K562 (cell line): ENCODE measurements around the gene GAB1. TPM values are rescaled to one million over a fixed set of nuclear protein-coding genes. Genes with fewer than 3 reads are reported as not detected.

ENCODE experiments used
- ATAC-seq: fragments of 200-7000 bp; cut with Tn5 transposase; 3 replicates; pipeline ENCODE4 v1.9.1; 2020; ENCODE audit warnings: moderate library complexity
- BruUV-seq: library from RNA; stranded (reverse); fragments of 400-500 nt; replicated peaks from 2 replicates; lab custom pipeline; 2021; lab: Mats Ljungman, UMichigan
- CTCF ChIA-PET: fragments of 300-600 bp; formaldehyde crosslinking; extraction: SDS; loops from one replicate; lab custom pipeline; 2021; ENCODE audit warnings: low intra/inter-chr PET ratio; lab: Yijun Ruan, JAX
- POLR2A ChIA-PET: fragments of 300-600, 350-650 bp; sonication (Branson Sonifier 250); formaldehyde crosslinking; extraction: SDS; loops from one replicate; lab custom pipeline; 2021; ENCODE audit warnings: antibody characterized with exemption, inconsistent platforms; lab: Yijun Ruan, JAX
- DNase-seq, 4 experiments: peaks; one replicate each; pipeline versions ENCODE4 v3.0.0 to v3.0.0-alpha.2; 2011 to 2018; ENCODE audit warnings: low spot score in 3 of 4, mixed read lengths in 3 of 4; ENCODE audit errors: extremely low read depth in 1 of 4
- FAIRE-seq: peaks from 2 replicates; lab custom pipeline; 2011; peaks lifted over from hg19 to GRCh38; lab: Jason Lieb, UNC
- H2AFZ ChIP-seq: 2 replicates; pipeline ENCODE4 v1.6.0; 2011; ENCODE audit warnings: low read depth, low read length, control low read depth, inconsistent platforms
- H3K27ac ChIP-seq: fragments of 200-600 bp; 3 replicates; pipeline ENCODE4 v1.8.0; 2011; ENCODE audit warnings: low read depth, mild to moderate bottlenecking, control low read depth, inconsistent platforms, low read length, moderate library complexity, mixed read lengths; ENCODE audit errors: extremely low read depth
- H3K27me3 ChIP-seq, 2 experiments: fragments of 300-600 bp in 1 of 2; 2 replicates in 1 of 2; 3 replicates in 1 of 2; pipeline versions ENCODE4 v1.6.0 to v1.8.0; 2011; ENCODE audit warnings: inconsistent platforms in 2 of 2, low read length in 2 of 2, mild to moderate bottlenecking in 1 of 2, mixed read lengths in 1 of 2, moderate library complexity in 1 of 2; ENCODE audit not compliant: control insufficient read depth in 2 of 2, insufficient read depth in 2 of 2
- H3K36me3 ChIP-seq: fragments of 300-600 bp; 3 replicates; pipeline ENCODE4 v1.8.0; 2011; ENCODE audit warnings: mild to moderate bottlenecking, low read length, inconsistent platforms; ENCODE audit not compliant: control insufficient read depth, insufficient read depth
- H3K4me1 ChIP-seq, 2 experiments: fragments of 200-600 bp in 1 of 2; replicated peaks in 1 of 2; 2 replicates in 1 of 2; 3 replicates in 1 of 2; pipeline versions ENCODE4 v1.5.1 to v1.8.0; 2011; ENCODE audit warnings: inconsistent platforms in 2 of 2, low read length in 2 of 2, mild to moderate bottlenecking in 1 of 2, mixed read lengths in 1 of 2, moderate library complexity in 1 of 2; ENCODE audit not compliant: control insufficient read depth in 2 of 2, insufficient read depth in 2 of 2
- H3K4me2 ChIP-seq: 2 replicates; pipeline ENCODE4 v1.6.1; 2011; ENCODE audit warnings: low read length, control low read depth, inconsistent platforms, mixed read lengths; ENCODE audit not compliant: insufficient read depth
- H3K4me3 ChIP-seq: fragments of 200-600 bp; sonication (generic), shearing (Covaris generic); 2 replicates; pipeline ENCODE4 v1.5.1; 2016; ENCODE audit warnings: control low read depth, inconsistent platforms
- H3K79me2 ChIP-seq: fragments of 200-600 bp; 3 replicates; pipeline ENCODE4 v1.8.0; 2011; ENCODE audit warnings: low read length, inconsistent platforms; ENCODE audit not compliant: control insufficient read depth, insufficient read depth
- H3K9ac ChIP-seq, 2 experiments: 2 replicates each; pipeline versions ENCODE4 v1.6.0 to v1.6.1; 2011; ENCODE audit warnings: low read depth in 2 of 2, low read length in 2 of 2, control low read depth in 1 of 2, inconsistent platforms in 1 of 2, mild to moderate bottlenecking in 1 of 2, mixed read lengths in 1 of 2; ENCODE audit not compliant: insufficient read depth in 1 of 2
- H3K9me1 ChIP-seq: one replicate; pipeline ENCODE4 v1.6.0; 2011; ENCODE audit warnings: inconsistent platforms, mild to moderate bottlenecking, low read length, moderate library complexity; ENCODE audit not compliant: control insufficient read depth, insufficient read depth
- H3K9me3 ChIP-seq: replicated peaks from 2 replicates; pipeline ENCODE4 v1.5.1; 2011; ENCODE audit warnings: low read depth, low read length, inconsistent platforms; ENCODE audit not compliant: control insufficient read depth, insufficient read depth
- H4K20me1 ChIP-seq: replicated peaks from 2 replicates; pipeline ENCODE4 v1.6.1; 2011; ENCODE audit warnings: low read length, inconsistent platforms, mixed read lengths; ENCODE audit not compliant: control insufficient read depth, insufficient read depth
- CHD4 ChIP-seq: fragments of 200-600 bp; sonication (generic); IDR thresholded peaks from 3 replicates; pipeline ENCODE4 v1.6.1; 2012; ENCODE audit warnings: low read depth, mild to moderate bottlenecking, mixed read lengths, low read length, inconsistent platforms; ENCODE audit not compliant: insufficient read depth, insufficient replicate concordance, poor library complexity, severe bottlenecking
- CSDE1 ChIP-seq, 2 experiments: fragments of 450-650 bp; IDR thresholded peaks; 2 replicates each; pipeline ENCODE4 v1.6.1; 2016; ENCODE audit warnings: mild to moderate bottlenecking in 1 of 2
- PCBP1 ChIP-seq: fragments of 200-400 bp; formaldehyde crosslinking; IDR thresholded peaks from 2 replicates; pipeline ENCODE4 v1.6.1; 2018; ENCODE audit warnings: mild to moderate bottlenecking, low read depth, low read length; ENCODE audit not compliant: poor library complexity, severe bottlenecking
- POLR3A ChIP-seq: IDR thresholded peaks from 2 replicates; pipeline ENCODE4 v1.6.1; 2011; ENCODE audit warnings: borderline replicate concordance, mild to moderate bottlenecking, moderate library complexity; ENCODE audit not compliant: insufficient read length, insufficient read depth; ENCODE audit errors: extremely low read depth
- RAD21 ChIP-seq, 2 experiments: fragments of 250-450 bp in 1 of 2; fragments of 450-650 bp in 1 of 2; sonication (Bioruptor Pico) in 1 of 2; formaldehyde crosslinking in 1 of 2; IDR thresholded peaks in 1 of 2; conservative IDR thresholded peaks in 1 of 2; 2 replicates each; pipeline versions ENCODE4 v1.4.0 to v1.8.0; 2020 to 2022; ENCODE audit warnings: mild to moderate bottlenecking in 2 of 2, moderate library complexity in 1 of 2
- ZNF77 ChIP-seq: fragments of 250-450 bp; sonication (Bioruptor Pico); IDR thresholded peaks from 2 replicates; pipeline ENCODE4 v1.5.0; 2020
- WGBS: fragments of 100-300 bp; shearing (Covaris generic); methylation state at CpG from one replicate; pipeline ENCODE4 v1.1.6; 2016; ENCODE audit warnings: low coverage, mixed read lengths; ENCODE audit not compliant: insufficient coverage; ENCODE audit errors: missing lambda C conversion rate; 5-methylcytosine and 5-hydroxymethylcytosine counted together
- in situ Hi-C: fragments of 300-500 bp; cut with MboI; formaldehyde crosslinking; loops from 4 replicates; pipeline ENCODE4 v1.15.0; 2018; ENCODE audit warnings: inconsistent platforms, mixed read lengths
- intact Hi-C: fragments of 100-400 bp; cut with micrococcal nuclease; formaldehyde crosslinking; loops from 2 replicates; pipeline ENCODE4 v1.14.2; 2022
- polyA plus RNA-seq, 8 experiments: library from polyadenylated mRNA; depleted of rRNA in 4 of 8; stranded (reverse) in 5 of 8; unstranded in 3 of 8; fragments of >200 nt; fragmentation: Nextera tagmentation in 2 of 8; fragmentation: Illumina TruSeq in 1 of 8; extraction: Ambion mirVana in 2 of 8; extraction: Trizol in 1 of 8; gene quantifications; 2 replicates each; pipeline versions ENCODE4 v1.2.1 to v1.2.3, GENCODE V29; 2011 to 2014; ENCODE audit warnings: inconsistent platforms in 1 of 8, missing spikeins in 1 of 8
- total RNA-seq, 7 experiments: library from RNA; depleted of rRNA in 6 of 7; stranded (reverse); fragments of >200 nt in 6 of 7; fragmentation: Illumina TruSeq in 2 of 7; extraction: Trizol in 2 of 7; gene quantifications; 2 replicates each; pipeline versions ENCODE4 v1.2.1 to v1.2.3, GENCODE V29; 2011 to 2021; ENCODE audit warnings: low replicate concordance in 1 of 7
- TF ChIP-seq, protein P1 (sequence below), 2 experiments: fragments of 450-650 bp in 1 of 2; IDR thresholded peaks; 2 replicates each; pipeline ENCODE4 v1.6.1; 2011 to 2017; ENCODE audit warnings: low read depth in 2 of 2, antibody characterized with exemption in 1 of 2, borderline replicate concordance in 1 of 2, low read length in 1 of 2, mild to moderate bottlenecking in 1 of 2, mixed read lengths in 1 of 2; ENCODE audit not compliant: control insufficient read depth in 1 of 2
- TF ChIP-seq, protein P2 (sequence below): sonication (generic); formaldehyde crosslinking; IDR thresholded peaks from 2 replicates; pipeline ENCODE4 v1.8.1; 2022; ENCODE audit warnings: missing genetic modification reagents
- TF ChIP-seq, protein P3 (sequence below): fragments of 250-450 bp; sonication (Bioruptor Pico); IDR thresholded peaks from 2 replicates; pipeline ENCODE4 v1.5.1; 2021; ENCODE audit warnings: mild to moderate bottlenecking

GAB1 gene
- total and polyA plus RNA-seq, 9 of the 15 experiments (the other 6 are each of a cell fraction or from before 2014, with no cell fraction given), result 1.3 to 14.6 (median 7.5) TPM

DNA sequence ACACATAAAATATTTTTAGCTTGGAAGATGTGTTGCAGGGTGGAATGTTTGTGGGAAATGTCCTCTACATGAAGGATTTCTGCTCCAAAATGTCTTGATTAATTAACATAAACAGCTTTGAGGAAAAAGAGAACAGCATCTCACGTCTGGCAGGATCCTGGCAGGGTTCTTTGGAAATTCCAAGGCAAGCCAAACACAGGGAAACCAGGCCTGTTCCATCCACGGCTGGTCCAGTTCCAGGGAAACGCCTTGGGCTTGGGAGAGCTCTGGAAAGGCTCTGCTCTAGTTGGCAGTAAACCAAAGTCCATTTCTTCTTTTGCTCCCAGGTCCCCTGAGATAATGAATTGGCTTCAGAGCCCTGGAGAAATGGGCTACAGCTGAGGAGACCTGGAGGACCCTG, 42.4 kb upstream of the GAB1 start:
- H4K20me1 ChIP-seq, result no peaks in the 10 kb centered on the region
- CTCF ChIA-PET, result no interaction called here
- whole genome bisulfite sequencing, result 8% methylated on average over 3 of the region's 3 CpGs
- H3K36me3 ChIP-seq, result no peaks in the 10 kb centered on the region
- TF ChIP-seq ZNF77 (no peak), CSDE1 (IDR thresholded peaks at IDR 0.05) (no peak), CHD4 (no peak), PCBP1 (no peak), RAD21 (CRISPR knock-in tag; conservative IDR thresholded peaks at IDR 0.05 in 1 of 2, IDR thresholded peaks at IDR 0.05 in 1 of 2) (no peak), POLR3A (no peak)
- TF ChIP-seq, protein P1, sequence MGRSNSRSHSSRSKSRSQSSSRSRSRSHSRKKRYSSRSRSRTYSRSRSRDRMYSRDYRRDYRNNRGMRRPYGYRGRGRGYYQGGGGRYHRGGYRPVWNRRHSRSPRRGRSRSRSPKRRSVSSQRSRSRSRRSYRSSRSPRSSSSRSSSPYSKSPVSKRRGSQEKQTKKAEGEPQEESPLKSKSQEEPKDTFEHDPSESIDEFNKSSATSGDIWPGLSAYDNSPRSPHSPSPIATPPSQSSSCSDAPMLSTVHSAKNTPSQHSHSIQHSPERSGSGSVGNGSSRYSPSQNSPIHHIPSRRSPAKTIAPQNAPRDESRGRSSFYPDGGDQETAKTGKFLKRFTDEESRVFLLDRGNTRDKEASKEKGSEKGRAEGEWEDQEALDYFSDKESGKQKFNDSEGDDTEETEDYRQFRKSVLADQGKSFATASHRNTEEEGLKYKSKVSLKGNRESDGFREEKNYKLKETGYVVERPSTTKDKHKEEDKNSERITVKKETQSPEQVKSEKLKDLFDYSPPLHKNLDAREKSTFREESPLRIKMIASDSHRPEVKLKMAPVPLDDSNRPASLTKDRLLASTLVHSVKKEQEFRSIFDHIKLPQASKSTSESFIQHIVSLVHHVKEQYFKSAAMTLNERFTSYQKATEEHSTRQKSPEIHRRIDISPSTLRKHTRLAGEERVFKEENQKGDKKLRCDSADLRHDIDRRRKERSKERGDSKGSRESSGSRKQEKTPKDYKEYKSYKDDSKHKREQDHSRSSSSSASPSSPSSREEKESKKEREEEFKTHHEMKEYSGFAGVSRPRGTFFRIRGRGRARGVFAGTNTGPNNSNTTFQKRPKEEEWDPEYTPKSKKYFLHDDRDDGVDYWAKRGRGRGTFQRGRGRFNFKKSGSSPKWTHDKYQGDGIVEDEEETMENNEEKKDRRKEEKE (IDR thresholded peaks at IDR 0.05; ENCODE audit: borderline replicate concordance in 1 of 2, control insufficient read depth in 1 of 2, low read depth in 2 of 2, low read length in 1 of 2), result no peak
- TF ChIP-seq, protein P2, sequence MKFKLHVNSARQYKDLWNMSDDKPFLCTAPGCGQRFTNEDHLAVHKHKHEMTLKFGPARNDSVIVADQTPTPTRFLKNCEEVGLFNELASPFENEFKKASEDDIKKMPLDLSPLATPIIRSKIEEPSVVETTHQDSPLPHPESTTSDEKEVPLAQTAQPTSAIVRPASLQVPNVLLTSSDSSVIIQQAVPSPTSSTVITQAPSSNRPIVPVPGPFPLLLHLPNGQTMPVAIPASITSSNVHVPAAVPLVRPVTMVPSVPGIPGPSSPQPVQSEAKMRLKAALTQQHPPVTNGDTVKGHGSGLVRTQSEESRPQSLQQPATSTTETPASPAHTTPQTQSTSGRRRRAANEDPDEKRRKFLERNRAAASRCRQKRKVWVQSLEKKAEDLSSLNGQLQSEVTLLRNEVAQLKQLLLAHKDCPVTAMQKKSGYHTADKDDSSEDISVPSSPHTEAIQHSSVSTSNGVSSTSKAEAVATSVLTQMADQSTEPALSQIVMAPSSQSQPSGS (CRISPR knock-in tag), result no peak
- TF ChIP-seq, protein P3, sequence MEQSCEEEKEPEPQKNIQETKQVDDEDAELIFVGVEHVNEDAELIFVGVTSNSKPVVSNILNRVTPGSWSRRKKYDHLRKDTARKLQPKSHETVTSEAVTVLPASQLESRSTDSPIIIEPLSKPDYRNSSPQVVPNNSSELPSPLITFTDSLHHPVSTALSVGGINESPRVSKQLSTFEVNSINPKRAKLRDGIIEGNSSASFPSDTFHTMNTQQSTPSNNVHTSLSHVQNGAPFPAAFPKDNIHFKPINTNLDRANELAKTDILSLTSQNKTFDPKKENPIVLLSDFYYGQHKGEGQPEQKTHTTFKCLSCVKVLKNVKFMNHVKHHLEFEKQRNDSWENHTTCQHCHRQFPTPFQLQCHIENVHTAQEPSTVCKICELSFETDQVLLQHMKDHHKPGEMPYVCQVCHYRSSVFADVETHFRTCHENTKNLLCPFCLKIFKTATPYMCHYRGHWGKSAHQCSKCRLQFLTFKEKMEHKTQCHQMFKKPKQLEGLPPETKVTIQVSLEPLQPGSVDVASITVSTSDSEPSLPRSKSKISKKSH (CRISPR knock-in tag), result no peak
- H3K4me3 ChIP-seq, result no peak overlapping the region
- peaks cover 0 to 6% of the 10 kb centered on the region in 2 experiments; a peak in 2 of 5 replicates for H3K27me3 ChIP-seq
- no peaks in the 10 kb centered on the region for H3K79me2 ChIP-seq
- POLR2A ChIA-PET, result no interaction called here
- no TSS peak for BruUV-seq
- DNase-seq (no peak), ATAC-seq (no peak), FAIRE-seq (no peak)
- H3K27ac ChIP-seq, result no peak overlapping the region
- H3K9me1 ChIP-seq, result no peaks in the 10 kb centered on the region
- intact Hi-C loops, result no loop called here
- no peaks in the 10 kb centered on the region for H3K9me3 ChIP-seq
- no peaks in the 10 kb centered on the region; a peak in 1 of 5 replicates for H3K4me1 ChIP-seq
- no peak overlapping the region for H3K4me2 ChIP-seq
- no peak overlapping the region for H2AFZ ChIP-seq
- H3K9ac ChIP-seq, result no peak overlapping the region
- in situ Hi-C loops, result no loop called here
